ENCODE measurements around the gene ZSCAN2. TPM values are rescaled to one million over a fixed set of nuclear protein-coding genes. Genes with fewer than 3 reads are reported as not detected.

ZSCAN2 gene
- total and polyA plus RNA-seq, 2 of the 8 experiments (the other 6 are each of a cell fraction or from before 2014, with no cell fraction given) = 23.6 to 52.4 TPM

DNA sequence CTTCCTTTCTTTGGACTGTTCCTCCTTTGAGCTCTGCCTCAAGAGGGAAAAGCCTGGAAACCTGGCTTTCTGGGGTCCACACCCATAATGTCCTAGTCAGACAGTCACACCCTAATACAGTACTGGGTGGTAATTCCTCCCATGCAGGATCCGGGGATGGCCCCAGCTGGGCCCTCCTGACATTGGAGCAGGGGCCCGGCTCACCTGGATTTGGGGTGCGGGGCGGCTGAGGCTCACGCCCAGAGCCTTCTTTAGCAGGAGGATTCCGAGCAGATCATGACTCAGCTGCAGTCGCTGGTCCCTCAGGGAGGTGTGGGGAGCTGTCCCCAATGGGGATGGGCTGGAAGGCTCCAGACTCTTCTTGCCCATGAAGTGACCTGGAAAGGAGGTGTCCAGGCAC, 56.2 kb downstream of the ZSCAN2 start:
- Histone ChIP-seq H4K5ac (ENCODE audit: insufficient read length, low read depth, low read length) (no peak overlapping the region), H3K9ac (replicated peaks in 1 of 4; ENCODE audit: extremely low read depth in 1 of 4, low read depth in 3 of 4, low read length in 3 of 4) (no peak overlapping the region), H3K79me1 (ENCODE audit: low read depth, low read length) (peaks cover 5% of the 10 kb centered on the region; the same call in 1 of the 2 replicates), H2BK5ac (ENCODE audit: low read depth, low read length) (no peak overlapping the region), H2BK12ac (ENCODE audit: low read depth, low read length) (no peak overlapping the region), H3K23me2 (ENCODE audit: low read depth, low read length) (peaks cover 10% of the 10 kb centered on the region), H3K79me2 (ENCODE audit: control insufficient read depth in 1 of 2, insufficient read depth in 2 of 2, low read length in 2 of 2) (peaks cover 0 to 9% of the 10 kb centered on the region in 2 experiments; a peak in 2 of 4 replicates), H3K27me3 (replicated peaks in 1 of 4; ENCODE audit: control insufficient read depth in 3 of 4, extremely low read depth in 1 of 4, insufficient read depth in 3 of 4, low read length in 3 of 4) (peaks cover 0 to 13% (median 9%) of the 10 kb centered on the region in 4 experiments; a peak in 5 of 7 replicates), H2BK120ac (replicated peaks; ENCODE audit: low read depth, low read length) (no peak overlapping the region), H3K36me3 (ENCODE audit: control insufficient read depth in 2 of 4, insufficient read depth in 4 of 4, low read length in 3 of 4) (peaks cover 0 to 8% (median 3%) of the 10 kb centered on the region in 4 experiments; a peak in 4 of 8 replicates), H3K14ac (ENCODE audit: insufficient read length) (no peak overlapping the region), H3K4ac (replicated peaks; ENCODE audit: insufficient read length, low read depth, low read length) (no peak overlapping the region), H2AK5ac (ENCODE audit: low read depth, low read length) (no peak overlapping the region), H3K4me2 (ENCODE audit: insufficient read depth in 1 of 2, low read depth in 2 of 2, low read length in 2 of 2) (peak overlapping the region; percentile 91), H3K4me3 (ENCODE audit: extremely low read depth in 1 of 4, insufficient read depth in 2 of 4, low read depth in 3 of 4, low read length in 4 of 4) (peak overlapping the region in 2 of 4 experiments; percentile 57 to 74; a peak in 3 of 8 replicates), H3K56ac (replicated peaks; ENCODE audit: insufficient read length, low read depth, low read length) (no peak overlapping the region), H3K4me1 (replicated peaks in 1 of 4; ENCODE audit: control insufficient read depth in 3 of 4, insufficient read depth in 4 of 4, low read length in 3 of 4) (peaks cover 0 to 24% (median 14%) of the 10 kb centered on the region in 4 experiments; a peak in 6 of 7 replicates), H3K9me3 (ENCODE audit: insufficient read depth in 2 of 2, low read depth in 1 of 2, low read length in 1 of 2) (no peaks in the 10 kb centered on the region), H2AFZ (ENCODE audit: low read length) (no peak overlapping the region), H3K23ac (ENCODE audit: insufficient read length) (no peak overlapping the region), H4K20me1 (replicated peaks in 1 of 2; ENCODE audit: control insufficient read depth in 1 of 2, insufficient read depth in 2 of 2, low read length in 2 of 2) (peaks cover 0 to 2% of the 10 kb centered on the region in 2 experiments), H3K27ac (ENCODE audit: low read depth, low read length) (no peak overlapping the region), H4K8ac (ENCODE audit: extremely low read depth, insufficient read depth, low read length) (no peak overlapping the region), H2BK15ac (ENCODE audit: low read length) (peak overlapping the region; percentile 77; the same call in 1 of the 2 replicates), H3K18ac (ENCODE audit: extremely low read depth, low read length) (no peak overlapping the region), H2BK20ac (ENCODE audit: low read length) (no peak overlapping the region), H4K91ac (replicated peaks; ENCODE audit: insufficient read length, low read length) (no peak overlapping the region)
- ChIA-PET POLR2A (ENCODE audit: partially characterized antibody) (interaction anchor here (1.2 to 1.7 kb wide), 3 partner anchors 26 to 76 kb away, joined by 3 to 5 read pairs (median 4); no protein-coding TSS in a partner anchor), CTCF (ENCODE audit: partially characterized antibody) (interaction anchor here (0.6 to 10.6 kb wide), 22 partner anchors 10 to 496 kb away, joined by 3 to 86 read pairs (median 4); partner anchors contain the start of genes ALPK3 and ZSCAN2)
- FAIRE-seq = no peak
- no peak for TF ChIP-seq SIRT6 (IDR thresholded peaks at IDR 0.05; ENCODE audit: low read length)
- no peak for DNase-seq (ENCODE audit: low read depth in 1 of 2, low spot score in 2 of 2)
- WGBS, 2 experiments (ENCODE audit: extremely low coverage in 1 of 2, insufficient coverage in 1 of 2, insufficient read length in 1 of 2, insufficient replicate concordance in 2 of 2, low coverage in 1 of 2, low lambda C conversion rate in 2 of 2, missing lambda C conversion rate in 1 of 2) = 83% methylated on average over 7 of the region's 7 CpGs; no CpG with 5 or more reads in 1 of the 2 experiments

Measured in H1 (cell line).